ENCODE measurements around the gene CDKL4. TPM values are rescaled to one million over a fixed set of nuclear protein-coding genes. Genes with fewer than 3 reads are reported as not detected.
"Not testable (repeated sequence)": the region's sequence is repeated elsewhere in the genome, so short reads cannot be mapped to it uniquely, and the experiment has no call there.

The CDKL4 gene
- total RNA-seq, 1 experiment from 2014 or later, result 0.30 TPM

- Histone ChIP-seq H3K4me3 (no peak overlapping the region), H3K9me3 (no peaks in the 10 kb centered on the region), H3K36me3 (no peaks in the 10 kb centered on the region), H3K27me3 (no peaks in the 10 kb centered on the region)
- DNase-seq, result no peak
These were observed 30.8 kb downstream of the CDKL4 start for GRCh38 chr2:39213015-39213414.

GRCh38 chr2:39210846-39211245 is 32.9 kb downstream of the CDKL4 start:
- no peaks in the 10 kb centered on the region for H3K27me3 ChIP-seq
- H3K4me3 ChIP-seq, result no peak overlapping the region
- no peaks in the 10 kb centered on the region for H3K9me3 ChIP-seq
- H3K36me3 ChIP-seq, result no peaks in the 10 kb centered on the region
- no peak for DNase-seq

- Histone ChIP-seq H3K4me3 (peak overlapping the region; percentile 24), H3K36me3 (no peaks in the 10 kb centered on the region), H3K9me3 (no peaks in the 10 kb centered on the region), H3K27me3 (no peaks in the 10 kb centered on the region)
- no peak for DNase-seq
These were observed 40.4 kb downstream of the CDKL4 start for GRCh38 chr2:39203382-39203781.

- H3K9me3 ChIP-seq, result no peaks in the 10 kb centered on the region
- DNase-seq, result peak; percentile 52
- H3K4me3 ChIP-seq, result no peak overlapping the region; the same call in 1 of the 2 replicates
- H3K36me3 ChIP-seq, result no peaks in the 10 kb centered on the region
- no peaks in the 10 kb centered on the region for H3K27me3 ChIP-seq
These were observed 41.0 kb downstream of the CDKL4 start for GRCh38 chr2:39202639-39203369.

- H3K36me3 ChIP-seq, H3K27me3 ChIP-seq, H3K9me3 ChIP-seq, DNase-seq, H3K4me3 ChIP-seq: not testable (repeated sequence)
These were observed 46.8 kb downstream of the CDKL4 start for GRCh38 chr2:39197003-39197402.

- Histone ChIP-seq H3K4me3 (no peak overlapping the region), H3K36me3 (no peaks in the 10 kb centered on the region), H3K27me3 (no peaks in the 10 kb centered on the region), H3K9me3 (no peaks in the 10 kb centered on the region; the same call in 1 of the 2 replicates)
- no peak for DNase-seq
These were observed 49.1 kb downstream of the CDKL4 start for GRCh38 chr2:39194686-39195085.

- Histone ChIP-seq H3K4me3 (no peak overlapping the region), H3K9me3 (no peaks in the 10 kb centered on the region), H3K27me3 (no peaks in the 10 kb centered on the region), H3K36me3 (no peaks in the 10 kb centered on the region)
- DNase-seq, result no peak
These were observed 54.7 kb downstream of the CDKL4 start for GRCh38 chr2:39188960-39189494.

- no peaks in the 10 kb centered on the region for H3K9me3 ChIP-seq
- H3K27me3 ChIP-seq, result no peaks in the 10 kb centered on the region
- no peak for DNase-seq
These were observed 60.1 kb downstream of the CDKL4 start for GRCh38 chr2:39183673-39184072.

GRCh38 chr2:39181297-39181696 is 62.5 kb downstream of the CDKL4 start:
- no peak for DNase-seq
- Histone ChIP-seq H3K27me3 (no peaks in the 10 kb centered on the region), H3K4me3 (no peak overlapping the region), H3K36me3 (no peaks in the 10 kb centered on the region), H3K9me3 (no peaks in the 10 kb centered on the region)

More at GRCh38 chr2:39183673-39184072, 60.1 kb downstream of the CDKL4 start:
- Histone ChIP-seq H3K36me3 (no peaks in the 10 kb centered on the region), H3K4me3 (no peak overlapping the region)

- Histone ChIP-seq H3K9me3 (no peaks in the 10 kb centered on the region), H3K4me3 (no peak overlapping the region), H3K27me3 (no peaks in the 10 kb centered on the region), H3K36me3 (no peaks in the 10 kb centered on the region)
- no peak for DNase-seq
These were observed 63.5 kb downstream of the CDKL4 start for GRCh38 chr2:39179974-39180960.

- Histone ChIP-seq H3K9me3 (no peaks in the 10 kb centered on the region), H3K4me3 (no peak overlapping the region), H3K36me3 (no peaks in the 10 kb centered on the region), H3K27me3 (no peaks in the 10 kb centered on the region)
- no peak for DNase-seq
These were observed 65.0 kb downstream of the CDKL4 start for GRCh38 chr2:39178756-39179155.

- no peak overlapping the region for H3K4me3 ChIP-seq
- H3K9me3 ChIP-seq, result no peaks in the 10 kb centered on the region
- no peaks in the 10 kb centered on the region for H3K27me3 ChIP-seq
- H3K36me3 ChIP-seq, result no peaks in the 10 kb centered on the region
- no peak for DNase-seq
These were observed 66.8 kb downstream of the CDKL4 start for GRCh38 chr2:39176997-39177396.

- Histone ChIP-seq H3K36me3 (no peaks in the 10 kb centered on the region), H3K9me3 (no peaks in the 10 kb centered on the region), H3K4me3 (no peak overlapping the region), H3K27me3 (no peaks in the 10 kb centered on the region)
- DNase-seq, result no peak
These were observed 68.6 kb downstream of the CDKL4 start for GRCh38 chr2:39175026-39175812.

GRCh38 chr2:39174022-39174421 is 69.7 kb downstream of the CDKL4 start:
- DNase-seq, result no peak
- Histone ChIP-seq H3K4me3 (no peak overlapping the region), H3K9me3 (no peaks in the 10 kb centered on the region), H3K36me3 (no peaks in the 10 kb centered on the region), H3K27me3 (no peaks in the 10 kb centered on the region)

GRCh38 chr2:39172047-39172706 is 71.6 kb downstream of the CDKL4 start:
- not testable (repeated sequence) for H3K36me3 ChIP-seq, H3K4me3 ChIP-seq, H3K9me3 ChIP-seq, H3K27me3 ChIP-seq, DNase-seq

- H3K4me3 ChIP-seq, result no peak overlapping the region
These were observed 72.1 kb downstream of the CDKL4 start for GRCh38 chr2:39171621-39172020.

More at GRCh38 chr2:39171621-39172020, 72.1 kb downstream of the CDKL4 start:
- no peaks in the 10 kb centered on the region for H3K36me3 ChIP-seq
- no peaks in the 10 kb centered on the region for H3K27me3 ChIP-seq
- no peaks in the 10 kb centered on the region for H3K9me3 ChIP-seq
- no peak for DNase-seq

Data from MG63 (cell line).